K562 (cell line): Measurements from ENCODE around the gene UTS2R. TPM values are rescaled to one million over a fixed set of nuclear protein-coding genes. Genes with fewer than 3 reads are reported as not detected.
A peak's percentile ranks its signal among the peaks of the same experiment; 100 is the strongest.

Experiments
- ATAC-seq: fragments of 200-7000 bp; cut with Tn5 transposase; 3 replicates; pipeline ENCODE4 v1.9.1; 2020; ENCODE audit warnings: moderate library complexity
- BruUV-seq: library from RNA; stranded (reverse); fragments of 400-500 nt; replicated peaks from 2 replicates; lab custom pipeline; 2021; lab: Mats Ljungman, UMichigan
- CTCF ChIA-PET: fragments of 300-600 bp; formaldehyde crosslinking; extraction: SDS; loops from one replicate; lab custom pipeline; 2021; ENCODE audit warnings: low intra/inter-chr PET ratio; lab: Yijun Ruan, JAX
- POLR2A ChIA-PET: fragments of 300-600, 350-650 bp; sonication (Branson Sonifier 250); formaldehyde crosslinking; extraction: SDS; loops from one replicate; lab custom pipeline; 2021; ENCODE audit warnings: antibody characterized with exemption, inconsistent platforms; lab: Yijun Ruan, JAX
- DNase-seq, 4 experiments: peaks; one replicate each; pipeline versions ENCODE4 v3.0.0 to v3.0.0-alpha.2; 2011 to 2018; ENCODE audit warnings: low spot score in 3 of 4, mixed read lengths in 3 of 4; ENCODE audit errors: extremely low read depth in 1 of 4
- FAIRE-seq: peaks from 2 replicates; lab custom pipeline; 2011; peaks lifted over from hg19 to GRCh38; lab: Jason Lieb, UNC
- H2AFZ ChIP-seq: 2 replicates; pipeline ENCODE4 v1.6.0; 2011; ENCODE audit warnings: low read depth, low read length, control low read depth, inconsistent platforms
- H3K27ac ChIP-seq: fragments of 200-600 bp; 3 replicates; pipeline ENCODE4 v1.8.0; 2011; ENCODE audit warnings: low read depth, mild to moderate bottlenecking, control low read depth, inconsistent platforms, low read length, moderate library complexity, mixed read lengths; ENCODE audit errors: extremely low read depth
- H3K27me3 ChIP-seq, 2 experiments: fragments of 300-600 bp in 1 of 2; 2 replicates in 1 of 2; 3 replicates in 1 of 2; pipeline versions ENCODE4 v1.6.0 to v1.8.0; 2011; ENCODE audit warnings: inconsistent platforms in 2 of 2, low read length in 2 of 2, mild to moderate bottlenecking in 1 of 2, mixed read lengths in 1 of 2, moderate library complexity in 1 of 2; ENCODE audit not compliant: control insufficient read depth in 2 of 2, insufficient read depth in 2 of 2
- H3K36me3 ChIP-seq: fragments of 300-600 bp; 3 replicates; pipeline ENCODE4 v1.8.0; 2011; ENCODE audit warnings: mild to moderate bottlenecking, low read length, inconsistent platforms; ENCODE audit not compliant: control insufficient read depth, insufficient read depth
- H3K4me1 ChIP-seq, 2 experiments: fragments of 200-600 bp in 1 of 2; replicated peaks in 1 of 2; 2 replicates in 1 of 2; 3 replicates in 1 of 2; pipeline versions ENCODE4 v1.5.1 to v1.8.0; 2011; ENCODE audit warnings: inconsistent platforms in 2 of 2, low read length in 2 of 2, mild to moderate bottlenecking in 1 of 2, mixed read lengths in 1 of 2, moderate library complexity in 1 of 2; ENCODE audit not compliant: control insufficient read depth in 2 of 2, insufficient read depth in 2 of 2
- H3K4me2 ChIP-seq: 2 replicates; pipeline ENCODE4 v1.6.1; 2011; ENCODE audit warnings: low read length, control low read depth, inconsistent platforms, mixed read lengths; ENCODE audit not compliant: insufficient read depth
- H3K4me3 ChIP-seq: fragments of 200-600 bp; sonication (generic), shearing (Covaris generic); 2 replicates; pipeline ENCODE4 v1.5.1; 2016; ENCODE audit warnings: control low read depth, inconsistent platforms
- H3K79me2 ChIP-seq: fragments of 200-600 bp; 3 replicates; pipeline ENCODE4 v1.8.0; 2011; ENCODE audit warnings: low read length, inconsistent platforms; ENCODE audit not compliant: control insufficient read depth, insufficient read depth
- H3K9ac ChIP-seq, 2 experiments: 2 replicates each; pipeline versions ENCODE4 v1.6.0 to v1.6.1; 2011; ENCODE audit warnings: low read depth in 2 of 2, low read length in 2 of 2, control low read depth in 1 of 2, inconsistent platforms in 1 of 2, mild to moderate bottlenecking in 1 of 2, mixed read lengths in 1 of 2; ENCODE audit not compliant: insufficient read depth in 1 of 2
- H3K9me1 ChIP-seq: one replicate; pipeline ENCODE4 v1.6.0; 2011; ENCODE audit warnings: inconsistent platforms, mild to moderate bottlenecking, low read length, moderate library complexity; ENCODE audit not compliant: control insufficient read depth, insufficient read depth
- H3K9me3 ChIP-seq: replicated peaks from 2 replicates; pipeline ENCODE4 v1.5.1; 2011; ENCODE audit warnings: low read depth, low read length, inconsistent platforms; ENCODE audit not compliant: control insufficient read depth, insufficient read depth
- H4K20me1 ChIP-seq: replicated peaks from 2 replicates; pipeline ENCODE4 v1.6.1; 2011; ENCODE audit warnings: low read length, inconsistent platforms, mixed read lengths; ENCODE audit not compliant: control insufficient read depth, insufficient read depth
- C11orf30 ChIP-seq: fragments of 450-650 bp; IDR thresholded peaks from 2 replicates; pipeline ENCODE4 v1.6.1; 2016; ENCODE audit warnings: low read depth, mild to moderate bottlenecking
- CCNT2 ChIP-seq: IDR thresholded peaks from 2 replicates; pipeline ENCODE4 v1.6.1; 2011; ENCODE audit warnings: borderline replicate concordance, low read depth, mild to moderate bottlenecking, moderate library complexity, mixed read lengths, low read length; ENCODE audit not compliant: insufficient read length; ENCODE audit errors: extremely low read depth
- ELF4 ChIP-seq: fragments of 450-650 bp; formaldehyde crosslinking; IDR thresholded peaks from 2 replicates; pipeline ENCODE4 v1.4.0; 2022; ENCODE audit warnings: missing genetic modification characterization
- JUN ChIP-seq, 2 experiments: sonication (generic) in 1 of 2; formaldehyde crosslinking in 1 of 2; IDR thresholded peaks; 2 replicates each; pipeline versions ENCODE4 v1.6.1 to v1.8.0; 2012 to 2022; ENCODE audit warnings: borderline replicate concordance in 2 of 2, mild to moderate bottlenecking in 2 of 2, improper control_type of control experiment in 1 of 2, low read depth in 1 of 2, low read length in 1 of 2, missing genetic modification reagents in 1 of 2
- KHSRP ChIP-seq: fragments of 450-650 bp; IDR thresholded peaks from 2 replicates; pipeline ENCODE4 v1.6.1; 2017
- RBM25 ChIP-seq: fragments of 200-400 bp; formaldehyde crosslinking; IDR thresholded peaks from 2 replicates; pipeline ENCODE4 v1.6.1; 2018; ENCODE audit warnings: low read length, low read depth, moderate library complexity; ENCODE audit not compliant: severe bottlenecking
- SFPQ ChIP-seq: fragments of 200-400 bp; formaldehyde crosslinking; IDR thresholded peaks from 2 replicates; pipeline ENCODE4 v1.6.1; 2017; ENCODE audit warnings: mild to moderate bottlenecking, low read depth, low read length, moderate library complexity
- TAF1 ChIP-seq: IDR thresholded peaks from 2 replicates; pipeline ENCODE4 v1.6.1; 2011; ENCODE audit warnings: mild to moderate bottlenecking, low read length, moderate library complexity; ENCODE audit not compliant: insufficient read depth, control insufficient read depth, severe bottlenecking; ENCODE audit errors: extremely low read depth
- U2AF2 ChIP-seq: fragments of 200-400 bp; formaldehyde crosslinking; optimal IDR thresholded peaks from 2 replicates; pipeline ENCODE3; 2017; ENCODE audit warnings: low read depth, mild to moderate bottlenecking, low read length
- ZBTB7A ChIP-seq: IDR thresholded peaks from 2 replicates; pipeline ENCODE4 v1.6.1; 2011; ENCODE audit warnings: low read depth, mild to moderate bottlenecking, low read length, moderate library complexity, borderline replicate concordance; ENCODE audit not compliant: control insufficient read depth
- ZNF175 ChIP-seq: fragments of 200-800 bp; sonication (Bioruptor generic); IDR thresholded peaks from 2 replicates; pipeline ENCODE4 v1.6.1; 2016; ENCODE audit warnings: low read depth, mild to moderate bottlenecking, missing genetic modification characterization, missing compliant biosample characterization
- ZNF717 ChIP-seq: fragments of 250-450 bp; sonication (Bioruptor Pico); IDR thresholded peaks from 2 replicates; pipeline ENCODE4 v1.5.0; 2021
- ZNF740 ChIP-seq, 3 experiments: fragments of 200-800 bp in 1 of 3; sonication (Bioruptor generic) in 1 of 3; sonication (generic) in 1 of 3; formaldehyde crosslinking in 1 of 3; IDR thresholded peaks; 2 replicates each; pipeline versions ENCODE4 v1.6.1 to v1.8.0; 2016 to 2022; ENCODE audit warnings: mild to moderate bottlenecking in 2 of 3, missing compliant biosample characterization in 2 of 3, missing genetic modification characterization in 2 of 3, missing genetic modification reagents in 1 of 3
- WGBS: fragments of 100-300 bp; shearing (Covaris generic); methylation state at CpG from one replicate; pipeline ENCODE4 v1.1.6; 2016; ENCODE audit warnings: low coverage, mixed read lengths; ENCODE audit not compliant: insufficient coverage; ENCODE audit errors: missing lambda C conversion rate; 5-methylcytosine and 5-hydroxymethylcytosine counted together
- in situ Hi-C: fragments of 300-500 bp; cut with MboI; formaldehyde crosslinking; loops from 4 replicates; pipeline ENCODE4 v1.15.0; 2018; ENCODE audit warnings: inconsistent platforms, mixed read lengths
- intact Hi-C: fragments of 100-400 bp; cut with micrococcal nuclease; formaldehyde crosslinking; loops from 2 replicates; pipeline ENCODE4 v1.14.2; 2022
- polyA plus RNA-seq, 8 experiments: library from polyadenylated mRNA; depleted of rRNA in 4 of 8; stranded (reverse) in 5 of 8; unstranded in 3 of 8; fragments of >200 nt; fragmentation: Nextera tagmentation in 2 of 8; fragmentation: Illumina TruSeq in 1 of 8; extraction: Ambion mirVana in 2 of 8; extraction: Trizol in 1 of 8; gene quantifications; 2 replicates each; pipeline versions ENCODE4 v1.2.1 to v1.2.3, GENCODE V29; 2011 to 2014; ENCODE audit warnings: inconsistent platforms in 1 of 8, missing spikeins in 1 of 8
- total RNA-seq, 7 experiments: library from RNA; depleted of rRNA in 6 of 7; stranded (reverse); fragments of >200 nt in 6 of 7; fragmentation: Illumina TruSeq in 2 of 7; extraction: Trizol in 2 of 7; gene quantifications; 2 replicates each; pipeline versions ENCODE4 v1.2.1 to v1.2.3, GENCODE V29; 2011 to 2021; ENCODE audit warnings: low replicate concordance in 1 of 7
- TF ChIP-seq, protein P1 (sequence below): sonication (generic); formaldehyde crosslinking; IDR thresholded peaks from 2 replicates; pipeline ENCODE4 v1.4.0; 2020; ENCODE audit warnings: mild to moderate bottlenecking, missing genetic modification reagents
- TF ChIP-seq, protein P2 (sequence below): fragments of 450-650 bp; formaldehyde crosslinking; IDR thresholded peaks from 2 replicates; pipeline ENCODE4 v1.4.0; 2020; ENCODE audit warnings: mild to moderate bottlenecking

The UTS2R gene
- total and polyA plus RNA-seq, 9 of the 15 experiments (the other 6 are each of a cell fraction or from before 2014, with no cell fraction given): 0.22 TPM; not detected in 8

DNA sequence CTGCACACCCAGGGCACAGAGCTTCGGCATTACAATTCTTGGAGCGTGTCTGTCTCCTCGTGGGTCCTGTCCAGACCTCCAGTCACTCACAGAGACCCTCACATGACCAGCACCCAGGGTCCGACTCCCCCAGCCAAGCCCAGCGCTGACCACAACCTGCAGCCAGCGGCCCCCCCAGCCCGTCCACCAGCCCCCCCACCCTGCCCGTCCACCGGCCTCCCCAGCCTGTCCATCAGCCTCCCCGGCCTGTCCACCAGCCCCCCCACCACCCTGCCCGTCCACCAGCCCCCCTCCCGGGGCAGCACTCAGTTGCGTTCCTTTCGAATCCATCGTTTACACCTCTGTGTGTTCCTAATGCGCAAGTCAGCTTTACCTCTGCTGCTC is 43.8 kb upstream of the UTS2R start:
- BruUV-seq: no TSS peak
- DNase-seq (no peak), ATAC-seq (no peak), FAIRE-seq (no peak)
- 54% methylated on average over 4 of the region's 16 CpGs for WGBS
- Histone ChIP-seq H3K27me3 (no peaks in the 10 kb centered on the region), H3K4me2 (no peak overlapping the region), H3K9me3 (no peaks in the 10 kb centered on the region), H2AFZ (peak overlapping the region; percentile 33; the same call in 1 of the 2 replicates), H3K4me1 (peaks cover 46 to 97% of the 10 kb centered on the region in 2 experiments), H3K79me2 (peaks cover 5% of the 10 kb centered on the region; the same call in 1 of the 3 replicates), H3K9ac (peak overlapping the region in 1 of 2 experiments; percentile 72; a peak in 1 of 4 replicates), H4K20me1 (no peaks in the 10 kb centered on the region), H3K9me1 (no peaks in the 10 kb centered on the region), H3K27ac (no peak overlapping the region), H3K36me3 (no peaks in the 10 kb centered on the region), H3K4me3 (no peak overlapping the region)
- intact Hi-C loops (no loop called here), in situ Hi-C loops (no loop called here)
- ChIA-PET POLR2A (no interaction called here), CTCF (no interaction called here)
- TF ChIP-seq ELF4 (no peak), CCNT2 (no peak), ZNF740 (CRISPR knock-in tag; IDR thresholded peaks at IDR 0.05) (no peak), ZNF740 (tag; IDR thresholded peaks at IDR 0.05) (no peak), ZBTB7A (no peak), ZNF175 (CRISPR knock-in tag) (no peak), RBM25 (no peak), SFPQ (no peak), C11orf30 (no peak), U2AF2 (no peak), JUN (IDR thresholded peaks at IDR 0.05; ENCODE audit: borderline replicate concordance, low read depth, low read length) (no peak), JUN (CRISPR knock-in tag; IDR thresholded peaks at IDR 0.05; ENCODE audit: borderline replicate concordance) (no peak), KHSRP (no peak), TAF1 (no peak), ZNF717 (no peak)
- TF ChIP-seq, protein P1, sequence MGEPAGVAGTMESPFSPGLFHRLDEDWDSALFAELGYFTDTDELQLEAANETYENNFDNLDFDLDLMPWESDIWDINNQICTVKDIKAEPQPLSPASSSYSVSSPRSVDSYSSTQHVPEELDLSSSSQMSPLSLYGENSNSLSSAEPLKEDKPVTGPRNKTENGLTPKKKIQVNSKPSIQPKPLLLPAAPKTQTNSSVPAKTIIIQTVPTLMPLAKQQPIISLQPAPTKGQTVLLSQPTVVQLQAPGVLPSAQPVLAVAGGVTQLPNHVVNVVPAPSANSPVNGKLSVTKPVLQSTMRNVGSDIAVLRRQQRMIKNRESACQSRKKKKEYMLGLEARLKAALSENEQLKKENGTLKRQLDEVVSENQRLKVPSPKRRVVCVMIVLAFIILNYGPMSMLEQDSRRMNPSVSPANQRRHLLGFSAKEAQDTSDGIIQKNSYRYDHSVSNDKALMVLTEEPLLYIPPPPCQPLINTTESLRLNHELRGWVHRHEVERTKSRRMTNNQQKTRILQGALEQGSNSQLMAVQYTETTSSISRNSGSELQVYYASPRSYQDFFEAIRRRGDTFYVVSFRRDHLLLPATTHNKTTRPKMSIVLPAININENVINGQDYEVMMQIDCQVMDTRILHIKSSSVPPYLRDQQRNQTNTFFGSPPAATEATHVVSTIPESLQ (CRISPR knock-in tag): no peak
- TF ChIP-seq, protein P2, sequence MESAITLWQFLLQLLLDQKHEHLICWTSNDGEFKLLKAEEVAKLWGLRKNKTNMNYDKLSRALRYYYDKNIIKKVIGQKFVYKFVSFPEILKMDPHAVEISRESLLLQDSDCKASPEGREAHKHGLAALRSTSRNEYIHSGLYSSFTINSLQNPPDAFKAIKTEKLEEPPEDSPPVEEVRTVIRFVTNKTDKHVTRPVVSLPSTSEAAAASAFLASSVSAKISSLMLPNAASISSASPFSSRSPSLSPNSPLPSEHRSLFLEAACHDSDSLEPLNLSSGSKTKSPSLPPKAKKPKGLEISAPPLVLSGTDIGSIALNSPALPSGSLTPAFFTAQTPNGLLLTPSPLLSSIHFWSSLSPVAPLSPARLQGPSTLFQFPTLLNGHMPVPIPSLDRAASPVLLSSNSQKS (CRISPR knock-in tag): no peak
